Type B pancreatic cell (in vitro differentiated cells): Measurements from ENCODE around the gene OR5D18. TPM values are rescaled to one million over a fixed set of nuclear protein-coding genes. Genes with fewer than 3 reads are reported as not detected.

Experiments used
- DNase-seq: peaks from one replicate; pipeline ENCODE4 v3.0.0; 2021; ENCODE audit warnings: mixed read lengths; ENCODE audit not compliant: unreplicated experiment; ENCODE audit errors: extremely low spot score
- H3K27ac Mint-ChIP-seq: 2 replicates; pipeline ENCODE4 v1.8.0; 2021; ENCODE audit warnings: mild to moderate bottlenecking, mixed read lengths
- H3K27me3 Mint-ChIP-seq: 2 replicates; pipeline ENCODE4 v1.8.0; 2021; ENCODE audit warnings: mixed read lengths
- H3K36me3 Mint-ChIP-seq: 2 replicates; pipeline ENCODE4 v1.8.0; 2021; ENCODE audit warnings: mixed read lengths
- H3K4me1 Mint-ChIP-seq: one replicate; pipeline ENCODE4 v1.8.0; 2021; ENCODE audit warnings: mixed read lengths; ENCODE audit not compliant: unreplicated experiment
- H3K4me3 Mint-ChIP-seq: 2 replicates; pipeline ENCODE4 v1.8.0; 2021; ENCODE audit warnings: mild to moderate bottlenecking, mixed read lengths
- H3K9me3 Mint-ChIP-seq: 2 replicates; pipeline ENCODE4 v1.8.0; 2021; ENCODE audit warnings: mixed read lengths
- total RNA-seq: library from RNA; stranded (reverse); gene quantifications from 2 replicates; pipeline ENCODE4 v1.2.1, GENCODE V29; 2021; ENCODE audit warnings: low replicate concordance
- TF ChIP-seq, protein P1 (sequence below): fragments of 200-600 bp; sonication (generic); conservative IDR thresholded peaks from 2 replicates; pipeline ENCODE4 v1.5.0; 2021; ENCODE audit warnings: antibody characterized with exemption, mild to moderate bottlenecking

The OR5D18 gene
- total RNA-seq, 1 donor from 2014 or later: not detected

DNA sequence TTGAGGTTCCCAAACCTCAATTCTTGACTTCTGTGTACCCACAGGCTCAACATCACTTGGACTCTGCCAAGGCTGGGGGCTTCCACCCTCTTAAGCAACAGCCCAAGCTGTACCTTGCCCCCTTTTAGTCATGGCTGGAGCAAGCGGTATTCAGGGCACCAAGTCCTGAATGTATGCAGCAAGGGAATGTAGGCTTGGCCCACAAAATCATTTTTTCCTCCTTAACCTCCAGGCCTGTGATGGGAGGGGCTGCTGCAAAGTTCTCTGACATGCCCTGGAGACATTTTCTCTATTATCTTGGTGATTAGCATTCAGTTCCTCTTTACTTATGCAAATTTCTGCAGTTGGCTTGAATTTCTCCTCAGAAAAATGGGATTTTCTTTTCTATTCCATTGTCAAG is 13.2 kb upstream of the OR5D18 start:
- no peak overlapping the region for H3K4me3 Mint-ChIP-seq
- H3K36me3 Mint-ChIP-seq: no peaks in the 10 kb centered on the region
- H3K9me3 Mint-ChIP-seq: peaks cover 15% of the 10 kb centered on the region
- TF ChIP-seq, protein P1, sequence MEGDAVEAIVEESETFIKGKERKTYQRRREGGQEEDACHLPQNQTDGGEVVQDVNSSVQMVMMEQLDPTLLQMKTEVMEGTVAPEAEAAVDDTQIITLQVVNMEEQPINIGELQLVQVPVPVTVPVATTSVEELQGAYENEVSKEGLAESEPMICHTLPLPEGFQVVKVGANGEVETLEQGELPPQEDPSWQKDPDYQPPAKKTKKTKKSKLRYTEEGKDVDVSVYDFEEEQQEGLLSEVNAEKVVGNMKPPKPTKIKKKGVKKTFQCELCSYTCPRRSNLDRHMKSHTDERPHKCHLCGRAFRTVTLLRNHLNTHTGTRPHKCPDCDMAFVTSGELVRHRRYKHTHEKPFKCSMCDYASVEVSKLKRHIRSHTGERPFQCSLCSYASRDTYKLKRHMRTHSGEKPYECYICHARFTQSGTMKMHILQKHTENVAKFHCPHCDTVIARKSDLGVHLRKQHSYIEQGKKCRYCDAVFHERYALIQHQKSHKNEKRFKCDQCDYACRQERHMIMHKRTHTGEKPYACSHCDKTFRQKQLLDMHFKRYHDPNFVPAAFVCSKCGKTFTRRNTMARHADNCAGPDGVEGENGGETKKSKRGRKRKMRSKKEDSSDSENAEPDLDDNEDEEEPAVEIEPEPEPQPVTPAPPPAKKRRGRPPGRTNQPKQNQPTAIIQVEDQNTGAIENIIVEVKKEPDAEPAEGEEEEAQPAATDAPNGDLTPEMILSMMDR: no peak
- no peaks in the 10 kb centered on the region for H3K27me3 Mint-ChIP-seq
- no peaks in the 10 kb centered on the region for H3K4me1 Mint-ChIP-seq
- no peak overlapping the region for H3K27ac Mint-ChIP-seq
- no peak for DNase-seq

DNA sequence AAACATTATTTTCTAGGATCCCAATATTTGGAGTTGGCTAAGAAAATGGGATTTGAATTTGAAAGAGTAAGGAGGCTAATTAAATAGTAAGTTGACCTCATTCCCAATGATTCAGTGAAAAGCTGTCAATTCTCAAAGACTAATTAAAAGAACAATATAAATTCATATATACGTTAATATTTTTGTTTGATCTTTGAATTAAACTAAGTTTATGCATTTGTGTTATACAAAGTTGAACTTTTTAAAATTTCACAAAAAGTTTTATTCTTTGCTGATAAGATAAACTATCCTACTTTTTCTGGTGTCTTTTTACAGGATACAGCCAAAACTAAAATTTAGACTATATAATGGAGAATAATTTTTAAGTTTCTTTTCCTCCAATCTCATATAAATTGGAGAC is 8.4 kb upstream of the OR5D18 start, which contains the start of gene OR5L1:
TSS of gene OR5L1 (plus strand) at position 301 of the 400 bp plus-strand sequence. CDS start 100 bp downstream, outside the sequence.
- Mint-ChIP-seq H3K27me3 (no peaks in the 10 kb centered on the region), H3K27ac (no peak within 1 kb of the TSS), H3K4me3 (no peak within 1 kb of the TSS), H3K9me3 (peaks cover 7% of the 10 kb centered on the region), H3K36me3 (no peaks in the 10 kb centered on the region), H3K4me1 (no peaks in the 10 kb centered on the region)
- DNase-seq: no peak
- TF ChIP-seq, protein P1: no peak

DNA sequence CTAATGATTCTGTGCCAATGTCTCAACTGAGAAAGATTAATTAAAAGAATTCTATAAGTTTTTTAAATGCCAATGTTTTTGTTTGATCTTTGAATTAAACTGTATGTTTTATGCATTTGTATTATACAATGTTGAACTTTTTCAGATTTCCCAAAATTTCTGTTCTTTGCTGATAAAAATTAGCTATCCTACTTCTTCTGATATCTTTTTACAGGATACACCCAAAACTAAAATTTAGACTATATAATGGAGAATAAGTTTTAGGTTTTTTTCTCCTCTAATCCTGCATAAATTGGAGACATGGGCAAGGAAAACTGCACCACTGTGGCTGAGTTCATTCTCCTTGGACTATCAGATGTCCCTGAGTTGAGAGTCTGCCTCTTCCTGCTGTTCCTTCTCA is 7.5 kb downstream of the OR5D18 start, which contains the start of gene OR5L2:
TSS of gene OR5L2 (plus strand) at position 301 of the 400 bp plus-strand sequence. CDS start at position 301, 0 bp downstream.
- TF ChIP-seq, protein P1: no peak
- Mint-ChIP-seq H3K9me3 (no peaks in the 10 kb centered on the region), H3K4me1 (no peaks in the 10 kb centered on the region), H3K27me3 (no peaks in the 10 kb centered on the region), H3K4me3 (no peak within 1 kb of the TSS), H3K36me3 (no peaks in the 10 kb centered on the region), H3K27ac (no peak within 1 kb of the TSS)
- no peak for DNase-seq

DNA sequence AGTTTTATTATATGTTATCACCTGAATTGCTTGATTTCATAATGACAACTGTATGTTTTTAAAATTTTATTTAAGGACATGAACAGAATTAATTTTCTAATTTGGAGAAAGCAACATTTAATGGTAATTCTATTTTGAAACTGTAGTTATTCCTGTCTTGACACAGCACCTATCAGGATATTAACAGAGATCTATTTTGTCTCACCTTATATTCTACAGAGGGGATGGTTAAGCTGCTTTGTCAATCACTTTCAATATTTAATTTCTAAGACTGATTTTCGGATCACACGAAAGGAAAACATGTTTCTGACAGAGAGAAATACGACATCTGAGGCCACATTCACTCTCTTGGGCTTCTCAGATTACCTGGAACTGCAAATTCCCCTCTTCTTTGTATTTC is 19.0 kb downstream of the OR5D18 start, which contains the start of gene OR5D16:
TSS of gene OR5D16 (plus strand) at position 301 of the 400 bp plus-strand sequence. CDS start at position 301, 0 bp downstream.
- TF ChIP-seq, protein P1: no peak
- Mint-ChIP-seq H3K36me3 (no peaks in the 10 kb centered on the region), H3K4me1 (no peaks in the 10 kb centered on the region), H3K27me3 (no peaks in the 10 kb centered on the region), H3K9me3 (peaks cover 7% of the 10 kb centered on the region), H3K4me3 (no peak within 1 kb of the TSS), H3K27ac (no peak within 1 kb of the TSS)
- DNase-seq: no peak

DNA sequence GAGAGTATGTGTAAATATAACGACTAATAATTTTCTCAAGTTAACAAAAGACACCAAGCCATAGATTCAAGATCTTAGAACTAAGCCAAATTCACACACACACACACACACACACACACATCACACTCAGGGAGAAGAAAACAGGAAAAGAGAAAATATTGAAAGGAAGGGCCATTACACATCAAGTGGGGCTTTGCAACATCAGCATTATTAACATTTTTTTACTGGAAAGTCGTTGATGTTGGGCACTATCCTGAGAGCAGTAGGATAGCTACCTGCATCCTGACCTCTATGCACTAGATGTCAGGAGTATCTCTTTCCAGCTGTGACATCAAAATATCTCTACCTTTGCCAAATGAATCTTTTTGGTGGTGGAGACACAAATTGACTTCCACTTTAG is 28.0 kb downstream of the OR5D18 start:
- TF ChIP-seq, protein P1: no peak
- Mint-ChIP-seq H3K27me3 (no peaks in the 10 kb centered on the region), H3K27ac (no peak overlapping the region), H3K4me1 (no peaks in the 10 kb centered on the region), H3K36me3 (no peaks in the 10 kb centered on the region), H3K9me3 (peaks cover 14% of the 10 kb centered on the region), H3K4me3 (no peak overlapping the region)
- DNase-seq: no peak
